GM12878 (cell line): Measurements from ENCODE around the gene FAM221A. TPM values are rescaled to one million over a fixed set of nuclear protein-coding genes. Genes with fewer than 3 reads are reported as not detected.

Experiments
- ATAC-seq: fragments of 200-7000 bp; cut with Tn5 transposase; 3 replicates; pipeline ENCODE4 v1.9.1; 2020; ENCODE audit warnings: mild to moderate bottlenecking, moderate library complexity
- BruUV-seq: library from RNA; stranded (reverse); fragments of 400-500 nt; replicated peaks from 2 replicates; lab custom pipeline; 2021; lab: Mats Ljungman, UMichigan
- CTCF ChIA-PET: fragments of 300-600 bp; sonication (Branson Sonifier 250); formaldehyde crosslinking; extraction: SDS; loops from one replicate; lab custom pipeline; 2021; ENCODE audit warnings: inconsistent platforms; lab: Yijun Ruan, JAX
- POLR2A ChIA-PET: fragments of 350-600 bp; formaldehyde crosslinking; extraction: SDS; loops from one replicate; lab custom pipeline; 2021; ENCODE audit warnings: inconsistent platforms; lab: Charles Lee
- RAD21 ChIA-PET: fragments of 300-600 bp; sonication (Branson Sonifier 250); formaldehyde crosslinking; loops from one replicate; lab custom pipeline; 2023; ENCODE audit warnings: antibody characterized with exemption; ENCODE audit not compliant: unreplicated experiment; lab: Charles Lee
- SMC1A ChIA-PET: fragments of 300-600 bp; sonication (Branson Sonifier 250); formaldehyde crosslinking; loops from one replicate; lab custom pipeline; 2023; ENCODE audit not compliant: unreplicated experiment, uncharacterized antibody; lab: Charles Lee
- DNase-seq: peaks from one replicate; pipeline ENCODE4 v3.0.0-alpha.2; 2011; ENCODE audit warnings: low read depth, low spot score
- FAIRE-seq: peaks from 3 replicates; lab custom pipeline; 2011; peaks lifted over from hg19 to GRCh38; lab: Jason Lieb, UNC
- H2AFZ ChIP-seq: 2 replicates; pipeline ENCODE4 v1.6.0; 2011; ENCODE audit warnings: low read depth, low read length, control low read depth; ENCODE audit not compliant: control insufficient read depth
- H3K27ac ChIP-seq: 2 replicates; pipeline ENCODE4 v1.5.1; 2011; ENCODE audit warnings: control low read depth; ENCODE audit not compliant: control insufficient read depth, insufficient read depth
- H3K27me3 ChIP-seq, 2 experiments: replicated peaks in 1 of 2; 2 replicates each; pipeline versions ENCODE4 v1.6.0 to v1.6.1; 2011; ENCODE audit warnings: low read length in 1 of 2; ENCODE audit not compliant: control insufficient read depth in 2 of 2, insufficient read depth in 2 of 2
- H3K36me3 ChIP-seq, 2 experiments: 2 replicates each; pipeline ENCODE4 v1.5.1; 2011; ENCODE audit warnings: low read length in 1 of 2; ENCODE audit not compliant: control insufficient read depth in 2 of 2, insufficient read depth in 2 of 2
- H3K4me1 ChIP-seq: 2 replicates; pipeline ENCODE4 v1.6.1; 2011; ENCODE audit warnings: mild to moderate bottlenecking, low read length, moderate library complexity, mixed read lengths; ENCODE audit not compliant: control insufficient read depth, insufficient read depth
- H3K4me2 ChIP-seq: 2 replicates; pipeline ENCODE4 v1.6.0; 2011; ENCODE audit warnings: control low read depth; ENCODE audit not compliant: control insufficient read depth, insufficient read depth
- H3K4me3 ChIP-seq: fragments of 200-600 bp; sonication (generic); 2 replicates; pipeline ENCODE4 v1.5.1; 2016
- H3K79me2 ChIP-seq: 2 replicates; pipeline ENCODE4 v1.6.0; 2011; ENCODE audit warnings: low read length; ENCODE audit not compliant: control insufficient read depth, insufficient read depth
- H3K9ac ChIP-seq: 2 replicates; pipeline ENCODE4 v1.8.0; 2011; ENCODE audit warnings: low read length, control low read depth, mixed read lengths; ENCODE audit not compliant: control insufficient read depth, insufficient read depth
- H3K9me3 ChIP-seq: replicated peaks from 3 replicates; pipeline ENCODE4 v1.5.1; 2011; ENCODE audit warnings: mild to moderate bottlenecking, low read length; ENCODE audit not compliant: control insufficient read depth, insufficient read depth
- H4K20me1 ChIP-seq: 2 replicates; pipeline ENCODE4 v1.6.0; 2011; ENCODE audit not compliant: control insufficient read depth, insufficient read depth
- CREB1 ChIP-seq: IDR thresholded peaks from 2 replicates; pipeline ENCODE4 v1.6.1; 2012; ENCODE audit warnings: low read depth, mild to moderate bottlenecking, inconsistent platforms
- FOS ChIP-seq: IDR thresholded peaks from 3 replicates; pipeline ENCODE4 v1.6.1; 2011; ENCODE audit warnings: borderline replicate concordance; ENCODE audit not compliant: insufficient read length; ENCODE audit errors: extremely low read depth
- HSF1 ChIP-seq: fragments of 150-350 bp; IDR thresholded peaks from 2 replicates; pipeline ENCODE4 v1.6.1; 2014; ENCODE audit warnings: mild to moderate bottlenecking, low read depth, low read length
- KLF5 ChIP-seq: fragments of 450-650 bp; IDR thresholded peaks from 2 replicates; pipeline ENCODE4 v1.6.1; 2014; ENCODE audit warnings: mild to moderate bottlenecking; ENCODE audit not compliant: partially characterized antibody
- NFXL1 ChIP-seq: fragments of 450-650 bp; IDR thresholded peaks from 2 replicates; pipeline ENCODE4 v1.6.1; 2017; ENCODE audit warnings: antibody characterized with exemption, mild to moderate bottlenecking, borderline replicate concordance
- PBX3 ChIP-seq: IDR thresholded peaks from 2 replicates; pipeline ENCODE4 v1.6.1; 2011; ENCODE audit warnings: mild to moderate bottlenecking, low read depth, low read length, moderate library complexity; ENCODE audit not compliant: insufficient replicate concordance
- PRDM15 ChIP-seq: fragments of 450-650 bp; formaldehyde crosslinking; IDR thresholded peaks from 2 replicates; pipeline ENCODE4 v1.4.0; 2020; ENCODE audit warnings: mild to moderate bottlenecking, moderate library complexity
- RAD21 ChIP-seq: IDR thresholded peaks from 2 replicates; pipeline ENCODE4 v1.6.1; 2011; ENCODE audit warnings: mild to moderate bottlenecking, low read depth, low read length, moderate library complexity; ENCODE audit not compliant: insufficient read depth
- RAD51 ChIP-seq: fragments of 450-650 bp; IDR thresholded peaks from 2 replicates; pipeline ENCODE4 v1.6.1; 2016; ENCODE audit warnings: moderate library complexity, mild to moderate bottlenecking, inconsistent platforms
- ZBTB33 ChIP-seq: fragments of 450-650 bp; IDR thresholded peaks from 2 replicates; pipeline ENCODE4 v1.6.1; 2017; ENCODE audit warnings: mild to moderate bottlenecking
- ZNF592 ChIP-seq: fragments of 450-650 bp; IDR thresholded peaks from 2 replicates; pipeline ENCODE4 v1.6.1; 2017; ENCODE audit warnings: mild to moderate bottlenecking, moderate library complexity
- WGBS: methylation state at CpG from one replicate; pipeline ENCODE4 v1.1.6; 2016; ENCODE audit warnings: low lambda C conversion rate; ENCODE audit not compliant: insufficient replicate concordance, insufficient coverage; ENCODE audit errors: missing lambda C conversion rate; 5-methylcytosine and 5-hydroxymethylcytosine counted together
- in situ Hi-C: fragments of 300-500 bp; cut with MboI; formaldehyde crosslinking; loops from 9 replicates; pipeline ENCODE4 v1.14.3; 2018; ENCODE audit warnings: mixed read lengths
- intact Hi-C: fragments of 100-400 bp; cut with micrococcal nuclease; formaldehyde crosslinking; loops from one replicate; pipeline ENCODE4 v1.14.2; 2022; ENCODE audit not compliant: unreplicated experiment
- polyA plus RNA-seq, 11 experiments: library from polyadenylated mRNA; depleted of rRNA in 4 of 11; unstranded in 6 of 11; stranded (reverse) in 5 of 11; fragments of >200 nt; fragmentation: Nextera tagmentation in 4 of 11; fragmentation: Illumina TruSeq in 1 of 11; extraction: Ambion mirVana in 4 of 11; extraction: Trizol in 1 of 11; gene quantifications; 1 replicate in 1 of 11; 2 replicates in 10 of 11; pipeline versions ENCODE4 v1.2.1 to v1.2.3, GENCODE V29; 2011 to 2016; ENCODE audit warnings: inconsistent platforms in 2 of 11, missing spikeins in 2 of 11, low read depth in 1 of 11
- total RNA-seq, 4 experiments: library from RNA; depleted of rRNA in 3 of 4; stranded (reverse); fragments of >200 nt in 3 of 4; fragmentation: Illumina TruSeq in 1 of 4; extraction: Trizol in 1 of 4; gene quantifications; 2 replicates each; pipeline versions ENCODE4 v1.2.1 to v1.2.3, GENCODE V29; 2013 to 2021

Gene FAM221A
- total and polyA plus RNA-seq, 10 of the 15 experiments (the other 5 are each of a cell fraction or from before 2014, with no cell fraction given), result 6.3 to 16.7 (median 9.7) TPM

- ATAC-seq (no peak), FAIRE-seq (no peak), DNase-seq (no peak)
- H2AFZ ChIP-seq, result no peak overlapping the region
- H3K9ac ChIP-seq, result no peak overlapping the region
- no peak overlapping the region for H3K27ac ChIP-seq
- no peaks in the 10 kb centered on the region for H3K27me3 ChIP-seq
- ChIA-PET RAD21 (interaction anchor here (0.6 to 7.4 kb wide), 5 partner anchors 12 to 441 kb away, joined by 4 to 129 read pairs (median 9); no protein-coding TSS in a partner anchor), SMC1A (interaction anchor here (1.1 to 8.1 kb wide), 9 partner anchors 10 to 576 kb away, joined by 3 to 170 read pairs (median 5); no protein-coding TSS in a partner anchor), CTCF (interaction anchor here (0.6 to 13.5 kb wide), 12 partner anchors 17 to 667 kb away, joined by 3 to 264 read pairs (median 6); no protein-coding TSS in a partner anchor), POLR2A (no interaction called here)
- in situ Hi-C loops (no loop called here), intact Hi-C loops (loop anchor here (5.0 kb wide), 1 partner anchor 442 kb away; no protein-coding TSS in a partner anchor)
- no TSS peak for BruUV-seq
- no peaks in the 10 kb centered on the region for H3K36me3 ChIP-seq
- no peaks in the 10 kb centered on the region for H3K4me1 ChIP-seq
- no peaks in the 10 kb centered on the region for H4K20me1 ChIP-seq
- H3K79me2 ChIP-seq, result no peaks in the 10 kb centered on the region
- H3K4me2 ChIP-seq, result no peak overlapping the region
- H3K4me3 ChIP-seq, result no peak overlapping the region
- H3K9me3 ChIP-seq, result no peaks in the 10 kb centered on the region
- 13% methylated on average over 2 of the region's 2 CpGs for WGBS
- no peak for TF ChIP-seq PRDM15 (CRISPR knock-in tag)
- TF ChIP-seq RAD21, result no peak
- TF ChIP-seq ZBTB33, result no peak
- TF ChIP-seq NFXL1, result no peak
- TF ChIP-seq ZNF592, result no peak
- no peak for TF ChIP-seq CREB1
- TF ChIP-seq KLF5, result no peak
- TF ChIP-seq FOS, result no peak
- no peak for TF ChIP-seq PBX3
- no peak for TF ChIP-seq RAD51
- TF ChIP-seq HSF1, result no peak
Measured at GRCh38 chr7:23714150-23714464, 34.1 kb downstream of the FAM221A start.
